ENCODE results near the gene TSPAN11.

GRCh38 chr12:30884799-30885198 is 41.7 kb upstream of the TSPAN11 start:
- TF ChIP-seq EP300 (IDR thresholded peaks at IDR 0.05) (no peak), CTCF (IDR thresholded peaks at IDR 0.05) (no peak)

Measured in suprapubic skin (tissue), 3 donors.